ENCODE results near the gene ASZ1.

DNA sequence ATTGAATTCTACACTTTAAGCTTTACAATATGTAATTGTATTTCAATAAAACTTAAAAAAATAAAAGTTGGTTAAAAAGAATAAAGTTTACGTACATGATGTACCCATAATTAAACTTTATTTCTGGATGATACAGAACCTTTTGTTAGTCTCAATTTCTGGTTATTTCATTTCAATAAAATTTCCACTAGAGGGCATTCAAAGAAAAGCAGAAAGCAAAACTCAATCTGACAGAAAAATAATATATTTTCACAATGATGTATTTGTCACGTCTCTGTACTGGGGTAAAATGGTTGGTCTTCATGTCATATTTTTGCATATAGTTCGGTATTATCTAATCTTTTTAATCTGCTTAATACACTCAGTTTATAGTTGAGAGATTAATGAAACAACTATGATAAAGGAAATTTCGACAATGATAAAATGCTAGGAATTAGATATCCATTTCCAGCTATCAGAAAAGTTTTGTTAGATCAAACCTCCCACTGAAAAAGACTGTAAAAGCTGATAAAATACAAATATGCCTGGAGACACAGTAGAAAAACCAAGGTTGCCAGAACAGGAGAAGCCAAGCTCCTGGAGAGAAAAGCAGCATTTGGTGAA is 27.4 kb downstream of the ASZ1 start:
- TF ChIP-seq RAD21 (IDR thresholded peaks at IDR 0.05; ENCODE audit: low read length) (peak; percentile 61), POLR2A (IDR thresholded peaks at IDR 0.05; ENCODE audit: low read depth, low read length) (no peak), RFX5 (IDR thresholded peaks at IDR 0.05; ENCODE audit: low read depth, low read length) (no peak), NFE2L2 (IDR thresholded peaks at IDR 0.05; ENCODE audit: low read depth, low read length) (no peak), CHD1 (IDR thresholded peaks at IDR 0.05; ENCODE audit: low read depth, low read length) (no peak), MXI1 (IDR thresholded peaks at IDR 0.05; ENCODE audit: borderline replicate concordance, low read depth, low read length) (no peak), ELK1 (IDR thresholded peaks at IDR 0.05; ENCODE audit: borderline replicate concordance, low read depth, low read length) (no peak), CEBPB (IDR thresholded peaks at IDR 0.05; ENCODE audit: low read depth, low read length) (no peak), SMC3 (IDR thresholded peaks at IDR 0.05; ENCODE audit: low read depth, low read length) (peak; percentile 44), MAZ (IDR thresholded peaks at IDR 0.05; ENCODE audit: borderline replicate concordance, low read depth, low read length) (no peak)
- TF ChIP-seq, protein P1, sequence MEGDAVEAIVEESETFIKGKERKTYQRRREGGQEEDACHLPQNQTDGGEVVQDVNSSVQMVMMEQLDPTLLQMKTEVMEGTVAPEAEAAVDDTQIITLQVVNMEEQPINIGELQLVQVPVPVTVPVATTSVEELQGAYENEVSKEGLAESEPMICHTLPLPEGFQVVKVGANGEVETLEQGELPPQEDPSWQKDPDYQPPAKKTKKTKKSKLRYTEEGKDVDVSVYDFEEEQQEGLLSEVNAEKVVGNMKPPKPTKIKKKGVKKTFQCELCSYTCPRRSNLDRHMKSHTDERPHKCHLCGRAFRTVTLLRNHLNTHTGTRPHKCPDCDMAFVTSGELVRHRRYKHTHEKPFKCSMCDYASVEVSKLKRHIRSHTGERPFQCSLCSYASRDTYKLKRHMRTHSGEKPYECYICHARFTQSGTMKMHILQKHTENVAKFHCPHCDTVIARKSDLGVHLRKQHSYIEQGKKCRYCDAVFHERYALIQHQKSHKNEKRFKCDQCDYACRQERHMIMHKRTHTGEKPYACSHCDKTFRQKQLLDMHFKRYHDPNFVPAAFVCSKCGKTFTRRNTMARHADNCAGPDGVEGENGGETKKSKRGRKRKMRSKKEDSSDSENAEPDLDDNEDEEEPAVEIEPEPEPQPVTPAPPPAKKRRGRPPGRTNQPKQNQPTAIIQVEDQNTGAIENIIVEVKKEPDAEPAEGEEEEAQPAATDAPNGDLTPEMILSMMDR (conservative IDR thresholded peaks at IDR 0.05; ENCODE audit: low read depth, low read length): peak; percentile 58
- TF ChIP-seq, protein P2, sequence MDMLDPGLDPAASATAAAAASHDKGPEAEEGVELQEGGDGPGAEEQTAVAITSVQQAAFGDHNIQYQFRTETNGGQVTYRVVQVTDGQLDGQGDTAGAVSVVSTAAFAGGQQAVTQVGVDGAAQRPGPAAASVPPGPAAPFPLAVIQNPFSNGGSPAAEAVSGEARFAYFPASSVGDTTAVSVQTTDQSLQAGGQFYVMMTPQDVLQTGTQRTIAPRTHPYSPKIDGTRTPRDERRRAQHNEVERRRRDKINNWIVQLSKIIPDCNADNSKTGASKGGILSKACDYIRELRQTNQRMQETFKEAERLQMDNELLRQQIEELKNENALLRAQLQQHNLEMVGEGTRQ (IDR thresholded peaks at IDR 0.05; ENCODE audit: low read depth, low read length): no peak
